ENCODE measurements around the gene FGB.

The FGB gene

DNA sequence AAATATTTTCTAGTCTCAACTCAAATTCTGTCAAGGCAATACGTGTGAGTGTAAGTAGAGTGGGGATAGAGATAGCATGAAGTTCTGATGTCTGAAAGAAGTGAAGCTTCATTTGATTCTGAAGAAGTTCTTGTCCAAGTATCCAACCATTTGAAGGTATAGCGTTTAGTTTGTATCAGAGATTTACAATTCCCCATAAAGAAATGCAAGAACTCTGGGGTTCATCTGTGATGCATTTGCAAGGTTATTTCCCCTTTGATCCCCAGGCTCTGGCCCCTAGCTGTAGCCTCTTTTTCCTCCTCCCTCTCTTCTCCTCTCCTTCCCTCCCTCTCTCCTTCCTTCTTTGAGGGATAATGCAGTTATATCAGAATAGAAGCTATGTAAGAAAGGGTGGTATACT lies 19.9 kb downstream of the FGB start:
- Histone ChIP-seq H4K20me1 (ENCODE audit: insufficient read depth, low read length) (no peaks in the 10 kb centered on the region), H3K27me3 (ENCODE audit: insufficient read depth, low read length) (no peaks in the 10 kb centered on the region), H3K79me2 (ENCODE audit: insufficient read depth, low read length) (no peaks in the 10 kb centered on the region), H3K9me2 (ENCODE audit: low read depth, low read length) (no peaks in the 10 kb centered on the region), H3K9ac (ENCODE audit: low read length) (no peak overlapping the region), H3K4me3 (ENCODE audit: low read depth, low read length, poor library complexity, severe bottlenecking) (no peak overlapping the region), H3K36me3 (ENCODE audit: insufficient read depth, low read length) (no peaks in the 10 kb centered on the region), H3K4me1 (ENCODE audit: insufficient read depth, low read length, severe bottlenecking) (no peaks in the 10 kb centered on the region), H3K9me3 (ENCODE audit: low read length) (no peaks in the 10 kb centered on the region), H2AFZ (ENCODE audit: low read length) (no peak overlapping the region), H3K27ac (ENCODE audit: low read depth, low read length, poor library complexity, severe bottlenecking) (no peak overlapping the region), H3K4me2 (ENCODE audit: low read length) (no peak overlapping the region), H3F3A (ENCODE audit: insufficient read depth, low read length) (no peaks in the 10 kb centered on the region)
- TF ChIP-seq EZH2 (IDR thresholded peaks at IDR 0.05; ENCODE audit: borderline replicate concordance, low read length), result no peak
- TF ChIP-seq, protein P1, sequence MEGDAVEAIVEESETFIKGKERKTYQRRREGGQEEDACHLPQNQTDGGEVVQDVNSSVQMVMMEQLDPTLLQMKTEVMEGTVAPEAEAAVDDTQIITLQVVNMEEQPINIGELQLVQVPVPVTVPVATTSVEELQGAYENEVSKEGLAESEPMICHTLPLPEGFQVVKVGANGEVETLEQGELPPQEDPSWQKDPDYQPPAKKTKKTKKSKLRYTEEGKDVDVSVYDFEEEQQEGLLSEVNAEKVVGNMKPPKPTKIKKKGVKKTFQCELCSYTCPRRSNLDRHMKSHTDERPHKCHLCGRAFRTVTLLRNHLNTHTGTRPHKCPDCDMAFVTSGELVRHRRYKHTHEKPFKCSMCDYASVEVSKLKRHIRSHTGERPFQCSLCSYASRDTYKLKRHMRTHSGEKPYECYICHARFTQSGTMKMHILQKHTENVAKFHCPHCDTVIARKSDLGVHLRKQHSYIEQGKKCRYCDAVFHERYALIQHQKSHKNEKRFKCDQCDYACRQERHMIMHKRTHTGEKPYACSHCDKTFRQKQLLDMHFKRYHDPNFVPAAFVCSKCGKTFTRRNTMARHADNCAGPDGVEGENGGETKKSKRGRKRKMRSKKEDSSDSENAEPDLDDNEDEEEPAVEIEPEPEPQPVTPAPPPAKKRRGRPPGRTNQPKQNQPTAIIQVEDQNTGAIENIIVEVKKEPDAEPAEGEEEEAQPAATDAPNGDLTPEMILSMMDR (IDR thresholded peaks at IDR 0.05; ENCODE audit: low read length), result no peak

DNA sequence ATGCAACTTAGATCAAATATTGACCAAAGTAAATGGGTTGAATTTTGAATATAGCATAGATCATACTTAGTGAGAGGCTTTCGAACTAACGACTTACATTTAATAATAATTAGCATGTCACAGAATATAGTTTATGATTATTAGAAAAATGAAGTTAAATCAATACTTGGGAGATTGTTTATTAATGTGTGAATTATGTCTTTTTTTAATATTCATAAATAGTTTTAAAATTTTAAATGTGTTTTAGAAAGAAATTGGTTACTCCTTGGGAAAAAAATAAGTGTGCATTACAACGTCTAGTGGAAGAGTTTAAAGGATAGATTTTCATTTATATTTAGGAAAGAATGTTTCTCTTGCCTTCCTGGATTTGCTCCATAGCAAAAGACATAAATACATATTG lies 20.4 kb downstream of the FGB start:
- no peaks in the 10 kb centered on the region for H3K4me1 ChIP-seq (ENCODE audit: insufficient read depth, low read length, severe bottlenecking)
- no peak overlapping the region for H3K4me3 ChIP-seq (ENCODE audit: low read depth, low read length, poor library complexity, severe bottlenecking)
- H3K79me2 ChIP-seq (ENCODE audit: insufficient read depth, low read length), result no peaks in the 10 kb centered on the region
- no peaks in the 10 kb centered on the region for H3F3A ChIP-seq (ENCODE audit: insufficient read depth, low read length)
- no peaks in the 10 kb centered on the region for H3K9me3 ChIP-seq (ENCODE audit: low read length)
- no peak overlapping the region for H3K9ac ChIP-seq (ENCODE audit: low read length)
- no peak overlapping the region for H3K27ac ChIP-seq (ENCODE audit: low read depth, low read length, poor library complexity, severe bottlenecking)
- no peaks in the 10 kb centered on the region for H3K27me3 ChIP-seq (ENCODE audit: insufficient read depth, low read length)
- TF ChIP-seq EZH2 (IDR thresholded peaks at IDR 0.05; ENCODE audit: borderline replicate concordance, low read length), result no peak
- TF ChIP-seq, protein P1 (IDR thresholded peaks at IDR 0.05; ENCODE audit: low read length), result no peak
- H3K4me2 ChIP-seq (ENCODE audit: low read length), result no peak overlapping the region
- H2AFZ ChIP-seq (ENCODE audit: low read length), result no peak overlapping the region
- H4K20me1 ChIP-seq (ENCODE audit: insufficient read depth, low read length), result no peaks in the 10 kb centered on the region
- no peaks in the 10 kb centered on the region for H3K36me3 ChIP-seq (ENCODE audit: insufficient read depth, low read length)
- no peaks in the 10 kb centered on the region for H3K9me2 ChIP-seq (ENCODE audit: low read depth, low read length)

DNA sequence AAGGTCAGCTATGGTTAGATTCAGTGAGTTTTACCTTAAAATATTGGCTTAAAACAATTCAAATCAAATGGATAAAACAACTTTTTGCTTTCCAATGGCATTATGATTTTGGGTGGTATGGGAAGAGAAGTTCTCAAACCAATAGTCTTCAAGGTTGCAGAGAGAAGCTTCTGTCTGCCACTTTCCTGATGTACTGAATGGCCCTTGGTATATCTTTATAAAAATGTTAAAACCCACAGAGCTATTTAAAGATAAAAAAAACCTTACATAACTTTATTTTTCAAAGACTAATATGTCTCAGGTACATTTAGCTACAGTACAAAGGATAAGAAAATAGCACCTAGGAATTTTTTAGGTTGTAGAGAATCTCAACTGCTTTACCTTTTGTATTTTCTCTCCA lies 20.9 kb downstream of the FGB start:
- TF ChIP-seq, protein P1 (IDR thresholded peaks at IDR 0.05; ENCODE audit: low read length), result no peak
- TF ChIP-seq EZH2 (IDR thresholded peaks at IDR 0.05; ENCODE audit: borderline replicate concordance, low read length), result no peak
- no peak overlapping the region for H2AFZ ChIP-seq (ENCODE audit: low read length)
- H3K79me2 ChIP-seq (ENCODE audit: insufficient read depth, low read length), result no peaks in the 10 kb centered on the region
- no peak overlapping the region for H3K4me2 ChIP-seq (ENCODE audit: low read length)
- no peaks in the 10 kb centered on the region for H3F3A ChIP-seq (ENCODE audit: insufficient read depth, low read length)
- no peaks in the 10 kb centered on the region for H3K9me2 ChIP-seq (ENCODE audit: low read depth, low read length)
- no peak overlapping the region for H3K4me3 ChIP-seq (ENCODE audit: low read depth, low read length, poor library complexity, severe bottlenecking)
- H3K27me3 ChIP-seq (ENCODE audit: insufficient read depth, low read length), result no peaks in the 10 kb centered on the region
- H3K4me1 ChIP-seq (ENCODE audit: insufficient read depth, low read length, severe bottlenecking), result no peaks in the 10 kb centered on the region
- H3K27ac ChIP-seq (ENCODE audit: low read depth, low read length, poor library complexity, severe bottlenecking), result no peak overlapping the region
- H4K20me1 ChIP-seq (ENCODE audit: insufficient read depth, low read length), result no peaks in the 10 kb centered on the region
- no peaks in the 10 kb centered on the region for H3K9me3 ChIP-seq (ENCODE audit: low read length)
- H3K9ac ChIP-seq (ENCODE audit: low read length), result no peak overlapping the region
- H3K36me3 ChIP-seq (ENCODE audit: insufficient read depth, low read length), result no peaks in the 10 kb centered on the region

Data from OCI-LY1 (cell line).